ENCODE data around the gene CCDC102A. TPM values are rescaled to one million over a fixed set of nuclear protein-coding genes. Genes with fewer than 3 reads are reported as not detected.

CCDC102A gene
- total RNA-seq, 1 donor from 2014 or later: 27.2 TPM

GRCh38 chr16:57519796-57520360 is 16.5 kb downstream of the CCDC102A start:
- no peak overlapping the region for H3K27ac Mint-ChIP-seq (ENCODE audit: unreplicated experiment)
- H3K4me3 Mint-ChIP-seq (ENCODE audit: unreplicated experiment): no peak overlapping the region

GRCh38 chr16:57518922-57519321 is 17.4 kb downstream of the CCDC102A start:
- H3K9me3 Mint-ChIP-seq (ENCODE audit: low read depth): no peaks in the 10 kb centered on the region
- H3K4me3 Mint-ChIP-seq (ENCODE audit: unreplicated experiment): no peak overlapping the region
- no peaks in the 10 kb centered on the region for H3K27me3 Mint-ChIP-seq (ENCODE audit: low read depth)
- no peak overlapping the region for H3K27ac Mint-ChIP-seq (ENCODE audit: unreplicated experiment)
- no peak for TF ChIP-seq CTCF (IDR thresholded peaks at IDR 0.05)
- peaks cover 8% of the 10 kb centered on the region for H3K4me1 Mint-ChIP-seq (ENCODE audit: low read depth)
- H3K36me3 Mint-ChIP-seq (ENCODE audit: low read depth): peaks cover 19% of the 10 kb centered on the region
- no peak for DNase-seq (ENCODE audit: low spot score)

More at GRCh38 chr16:57519796-57520360, 16.5 kb downstream of the CCDC102A start:
- Mint-ChIP-seq H3K36me3 (ENCODE audit: low read depth) (peaks cover 18% of the 10 kb centered on the region), H3K27me3 (ENCODE audit: low read depth) (no peaks in the 10 kb centered on the region), H3K9me3 (ENCODE audit: low read depth) (no peaks in the 10 kb centered on the region), H3K4me1 (ENCODE audit: low read depth) (peaks cover 8% of the 10 kb centered on the region)
- peak; percentile 97 for TF ChIP-seq CTCF (IDR thresholded peaks at IDR 0.05)
- no peak for DNase-seq (ENCODE audit: low spot score)

- Mint-ChIP-seq H3K36me3 (ENCODE audit: low read depth) (peaks cover 19% of the 10 kb centered on the region), H3K4me3 (ENCODE audit: unreplicated experiment) (no peak overlapping the region), H3K27me3 (ENCODE audit: low read depth) (no peaks in the 10 kb centered on the region), H3K4me1 (ENCODE audit: low read depth) (peaks cover 8% of the 10 kb centered on the region), H3K9me3 (ENCODE audit: low read depth) (no peaks in the 10 kb centered on the region), H3K27ac (ENCODE audit: unreplicated experiment) (no peak overlapping the region)
- no peak for DNase-seq (ENCODE audit: low spot score)
- no peak for TF ChIP-seq CTCF (IDR thresholded peaks at IDR 0.05)
Measured at GRCh38 chr16:57518520-57518919, 17.9 kb downstream of the CCDC102A start.

- Mint-ChIP-seq H3K4me3 (ENCODE audit: unreplicated experiment) (no peak overlapping the region), H3K27ac (ENCODE audit: unreplicated experiment) (no peak overlapping the region), H3K4me1 (ENCODE audit: low read depth) (peaks cover 8% of the 10 kb centered on the region), H3K9me3 (ENCODE audit: low read depth) (no peaks in the 10 kb centered on the region), H3K36me3 (ENCODE audit: low read depth) (peaks cover 21% of the 10 kb centered on the region), H3K27me3 (ENCODE audit: low read depth) (no peaks in the 10 kb centered on the region)
- TF ChIP-seq CTCF (IDR thresholded peaks at IDR 0.05): no peak
- no peak for DNase-seq (ENCODE audit: low spot score)
Measured at GRCh38 chr16:57517397-57518367, 18.7 kb downstream of the CCDC102A start.

GRCh38 chr16:57516773-57517172 is 19.6 kb downstream of the CCDC102A start:
- Mint-ChIP-seq H3K4me3 (ENCODE audit: unreplicated experiment) (no peak overlapping the region), H3K27ac (ENCODE audit: unreplicated experiment) (no peak overlapping the region), H3K9me3 (ENCODE audit: low read depth) (no peaks in the 10 kb centered on the region), H3K36me3 (ENCODE audit: low read depth) (peaks cover 21% of the 10 kb centered on the region), H3K27me3 (ENCODE audit: low read depth) (no peaks in the 10 kb centered on the region), H3K4me1 (ENCODE audit: low read depth) (peaks cover 3% of the 10 kb centered on the region)
- no peak for TF ChIP-seq CTCF (IDR thresholded peaks at IDR 0.05)
- no peak for DNase-seq (ENCODE audit: low spot score)
